GM12878 (cell line): ENCODE data around the gene BCORL1. TPM values are rescaled to one million over a fixed set of nuclear protein-coding genes. Genes with fewer than 3 reads are reported as not detected.

Source experiments
- ATF2 ChIP-seq: IDR thresholded peaks from 2 replicates; pipeline ENCODE4 v1.6.1; 2012; ENCODE audit warnings: low read length, inconsistent platforms
- ATF3 ChIP-seq: IDR thresholded peaks from 2 replicates; pipeline ENCODE4 v1.6.1; 2011; ENCODE audit warnings: low read depth, mild to moderate bottlenecking, low read length, moderate library complexity, borderline replicate concordance; ENCODE audit errors: extremely low read depth
- HDAC2 ChIP-seq: fragments of 200-600 bp; sonication (generic); IDR thresholded peaks from 2 replicates; pipeline ENCODE4 v1.6.1; 2017
- NR2C2 ChIP-seq: IDR thresholded peaks from 2 replicates; pipeline ENCODE4 v1.6.1; 2011; ENCODE audit warnings: borderline replicate concordance, low read depth; ENCODE audit not compliant: control insufficient read depth, insufficient read length
- POLR2A ChIP-seq: IDR thresholded peaks from 2 replicates; pipeline ENCODE4 v1.6.1; 2011; ENCODE audit warnings: low read depth, mild to moderate bottlenecking, low read length
- SREBF1 ChIP-seq: IDR thresholded peaks from 2 replicates; pipeline ENCODE4 v1.6.1; 2012; ENCODE audit warnings: mild to moderate bottlenecking, low read length
- ZBTB40 ChIP-seq: fragments of 450-650 bp; IDR thresholded peaks from 2 replicates; pipeline ENCODE4 v1.6.1; 2016; ENCODE audit warnings: mild to moderate bottlenecking, moderate library complexity, borderline replicate concordance
- ZNF207 ChIP-seq: fragments of 450-650 bp; IDR thresholded peaks from 2 replicates; pipeline ENCODE4 v1.6.1; 2014; ENCODE audit warnings: antibody characterized with exemption, mild to moderate bottlenecking, borderline replicate concordance
- polyA plus RNA-seq, 11 experiments: library from polyadenylated mRNA; depleted of rRNA in 4 of 11; unstranded in 6 of 11; stranded (reverse) in 5 of 11; fragments of >200 nt; fragmentation: Nextera tagmentation in 4 of 11; fragmentation: Illumina TruSeq in 1 of 11; extraction: Ambion mirVana in 4 of 11; extraction: Trizol in 1 of 11; gene quantifications; 1 replicate in 1 of 11; 2 replicates in 10 of 11; pipeline versions ENCODE4 v1.2.1 to v1.2.3, GENCODE V29; 2011 to 2016; ENCODE audit warnings: inconsistent platforms in 2 of 11, missing spikeins in 2 of 11, low read depth in 1 of 11
- total RNA-seq, 4 experiments: library from RNA; depleted of rRNA in 3 of 4; stranded (reverse); fragments of >200 nt in 3 of 4; fragmentation: Illumina TruSeq in 1 of 4; extraction: Trizol in 1 of 4; gene quantifications; 2 replicates each; pipeline versions ENCODE4 v1.2.1 to v1.2.3, GENCODE V29; 2013 to 2021

The BCORL1 gene
- total and polyA plus RNA-seq, 10 of the 15 experiments (the other 5 are each of a cell fraction or from before 2014, with no cell fraction given) = 0.16 to 7.2 (median 0.94) TPM

GRCh38 chrX:130025256-130025655 is 42.8 kb downstream of the BCORL1 start (continued):
- no peak for TF ChIP-seq ZBTB40
- TF ChIP-seq ZNF207 = no peak
- no peak for TF ChIP-seq HDAC2
- TF ChIP-seq NR2C2 = no peak
- no peak for TF ChIP-seq POLR2A
- no peak for TF ChIP-seq ATF3
- no peak for TF ChIP-seq SREBF1
- no peak for TF ChIP-seq ATF2
